HG03135 (cell line): Measurements from ENCODE around the gene ALAS2.
A peak's percentile ranks its signal among the peaks of the same experiment; 100 is the strongest.
"Not testable (repeated sequence)": the region's sequence is repeated elsewhere in the genome, so short reads cannot be mapped to it uniquely, and the experiment has no call there.

Experiments used
- ATAC-seq: cut with Tn5 transposase; IDR thresholded peaks from one replicate; pipeline ENCODE4 v1.9.1; 2021; ENCODE audit warnings: mild to moderate bottlenecking, moderate library complexity; ENCODE audit not compliant: unreplicated experiment

Gene ALAS2

GRCh38 chrX:55006827-55007621 is 23.8 kb downstream of the ALAS2 start:
- no peak for ATAC-seq

GRCh38 chrX:55005256-55005655 is 25.5 kb downstream of the ALAS2 start:
- ATAC-seq: no peak

- ATAC-seq: no peak
These were observed 26.5 kb downstream of the ALAS2 start for GRCh38 chrX:55004231-55004630.

- ATAC-seq: peak; percentile 94
These were observed 30.8 kb downstream of the ALAS2 start, which contains the start of gene APEX2 for GRCh38 chrX:54999717-55000598. TSS of gene APEX2 (plus strand) at chrX:55000363. CDS start at chrX:55000423, 60 bp downstream.

GRCh38 chrX:54995621-54996020 is 35.2 kb downstream of the ALAS2 start:
- no peak for ATAC-seq

- no peak for ATAC-seq
These were observed 36.0 kb downstream of the ALAS2 start for GRCh38 chrX:54994668-54995351.

- no peak for ATAC-seq
These were observed 36.7 kb downstream of the ALAS2 start, which contains the start of gene PFKFB1 for GRCh38 chrX:54994099-54994498. TSS of gene PFKFB1 (minus strand) at chrX:54994188. CDS start at chrX:54994007, 181 bp downstream.

- ATAC-seq: no peak
These were observed 37.7 kb downstream of the ALAS2 start for GRCh38 chrX:54992911-54993622.

- no peak for ATAC-seq
These were observed 39.1 kb downstream of the ALAS2 start for GRCh38 chrX:54991706-54992105.

- not testable (repeated sequence) for ATAC-seq
These were observed 47.5 kb downstream of the ALAS2 start for GRCh38 chrX:54983306-54983705.

GRCh38 chrX:54980334-54980733 is 50.4 kb downstream of the ALAS2 start:
- ATAC-seq: no peak

- no peak for ATAC-seq
These were observed 51.3 kb downstream of the ALAS2 start for GRCh38 chrX:54979432-54979831.

- ATAC-seq: no peak
These were observed 52.3 kb downstream of the ALAS2 start for GRCh38 chrX:54978448-54978847.

GRCh38 chrX:54977387-54977786 is 53.4 kb downstream of the ALAS2 start:
- no peak for ATAC-seq

GRCh38 chrX:54964766-54965497 is 65.8 kb downstream of the ALAS2 start:
- no peak for ATAC-seq

- no peak for ATAC-seq
These were observed 69.0 kb downstream of the ALAS2 start for GRCh38 chrX:54961750-54962149.
